H9 (cell line): ENCODE measurements around the gene NSUN6. TPM values are rescaled to one million over a fixed set of nuclear protein-coding genes. Genes with fewer than 3 reads are reported as not detected.

Source experiments
- DNase-seq: peaks from one replicate; pipeline ENCODE4 v3.0.0-alpha.2; 2017
- H2AFZ ChIP-seq: one replicate; pipeline ENCODE4 v1.6.1; 2013; ENCODE audit warnings: mild to moderate bottlenecking, low read length, control low read depth, moderate library complexity
- H2AK5ac ChIP-seq: 2 replicates; pipeline ENCODE4 v1.6.1; 2013; ENCODE audit warnings: low read length, control low read depth, mixed read lengths; ENCODE audit not compliant: insufficient read length
- H2BK120ac ChIP-seq: one replicate; pipeline ENCODE4 v1.6.1; 2013; ENCODE audit warnings: low read depth, mild to moderate bottlenecking, low read length, control low read depth, inconsistent platforms; ENCODE audit not compliant: poor library complexity, severe bottlenecking
- H2BK12ac ChIP-seq: 2 replicates; pipeline ENCODE4 v1.6.1; 2013; ENCODE audit warnings: low read length, control low read depth, mixed read lengths, low read depth; ENCODE audit not compliant: insufficient read length
- H2BK15ac ChIP-seq: 2 replicates; pipeline ENCODE4 v1.6.1; 2013; ENCODE audit warnings: low read depth, low read length, control low read depth
- H2BK20ac ChIP-seq: one replicate; pipeline ENCODE4 v1.6.1; 2013; ENCODE audit warnings: low read depth, mild to moderate bottlenecking, low read length, control low read depth, inconsistent platforms; ENCODE audit not compliant: poor library complexity, severe bottlenecking
- H2BK5ac ChIP-seq: 2 replicates; pipeline ENCODE4 v1.6.1; 2013; ENCODE audit warnings: low read length, control low read depth, mixed read lengths; ENCODE audit not compliant: insufficient read length
- H3K14ac ChIP-seq: 2 replicates; pipeline ENCODE4 v1.6.1; 2013; ENCODE audit warnings: low read length, control low read depth; ENCODE audit not compliant: insufficient read depth
- H3K18ac ChIP-seq: 2 replicates; pipeline ENCODE4 v1.6.1; 2013; ENCODE audit warnings: low read depth, mild to moderate bottlenecking, mixed read lengths, low read length, control low read depth; ENCODE audit not compliant: insufficient read length
- H3K23ac ChIP-seq: 2 replicates; pipeline ENCODE4 v1.6.1; 2013; ENCODE audit warnings: low read length, control low read depth, mixed read lengths, low read depth; ENCODE audit not compliant: insufficient read length
- H3K23me2 ChIP-seq: 2 replicates; pipeline ENCODE4 v1.6.1; 2013; ENCODE audit warnings: low read depth, mild to moderate bottlenecking, mixed read lengths, low read length, control low read depth; ENCODE audit not compliant: insufficient read length, poor library complexity, severe bottlenecking
- H3K27ac ChIP-seq: 2 replicates; pipeline ENCODE4 v1.5.1; 2013; ENCODE audit warnings: low read length, control low read depth, mixed read lengths, low read depth; ENCODE audit not compliant: insufficient read length
- H3K27me3 ChIP-seq: 2 replicates; pipeline ENCODE4 v1.6.1; 2013; ENCODE audit warnings: low read length, control low read depth, inconsistent platforms; ENCODE audit not compliant: insufficient read depth
- H3K4ac ChIP-seq: 2 replicates; pipeline ENCODE4 v1.6.1; 2013; ENCODE audit warnings: low read depth, mild to moderate bottlenecking, control low read depth, inconsistent platforms, low read length, moderate library complexity
- H3K4me1 ChIP-seq: 2 replicates; pipeline ENCODE4 v1.6.1; 2013; ENCODE audit warnings: low read length, control low read depth, inconsistent platforms; ENCODE audit not compliant: insufficient read depth
- H3K4me2 ChIP-seq: 2 replicates; pipeline ENCODE4 v1.6.1; 2013; ENCODE audit warnings: low read length, control low read depth, mixed read lengths; ENCODE audit not compliant: insufficient read length, insufficient read depth
- H3K56ac ChIP-seq: 2 replicates; pipeline ENCODE4 v1.6.1; 2013; ENCODE audit warnings: low read depth, mild to moderate bottlenecking, mixed read lengths, low read length, control low read depth; ENCODE audit not compliant: insufficient read length
- H3K79me1 ChIP-seq: 2 replicates; pipeline ENCODE4 v1.6.1; 2013; ENCODE audit warnings: low read depth, mild to moderate bottlenecking, moderate library complexity, low read length, control low read depth, inconsistent platforms; ENCODE audit not compliant: insufficient read depth, poor library complexity, severe bottlenecking
- H3K79me2 ChIP-seq: 2 replicates; pipeline ENCODE4 v1.6.1; 2013; ENCODE audit warnings: low read length, control low read depth, inconsistent platforms; ENCODE audit not compliant: insufficient read depth
- H3K9ac ChIP-seq: 2 replicates; pipeline ENCODE4 v1.6.1; 2013; ENCODE audit warnings: low read length, control low read depth, mixed read lengths; ENCODE audit not compliant: insufficient read length; ENCODE audit errors: extremely low read depth
- H3K9me3 ChIP-seq: one replicate; pipeline ENCODE4 v1.6.1; 2013; ENCODE audit warnings: low read depth, low read length, inconsistent platforms; ENCODE audit not compliant: control insufficient read depth
- H3T11ph ChIP-seq: one replicate; pipeline ENCODE4 v1.6.1; 2013; ENCODE audit warnings: mild to moderate bottlenecking, low read length, control low read depth, inconsistent platforms
- H4K20me1 ChIP-seq: one replicate; pipeline ENCODE4 v1.6.1; 2013; ENCODE audit not compliant: control insufficient read depth, insufficient read length, insufficient read depth
- H4K5ac ChIP-seq: 2 replicates; pipeline ENCODE4 v1.6.1; 2013; ENCODE audit warnings: low read depth, mild to moderate bottlenecking, mixed read lengths, low read length, control low read depth; ENCODE audit not compliant: insufficient read length
- H4K8ac ChIP-seq: replicated peaks from 2 replicates; pipeline ENCODE4 v1.6.1; 2013; ENCODE audit warnings: low read length, control low read depth, mixed read lengths, low read depth; ENCODE audit not compliant: insufficient read length
- H4K91ac ChIP-seq: 2 replicates; pipeline ENCODE4 v1.6.1; 2013; ENCODE audit warnings: low read depth, mild to moderate bottlenecking, moderate library complexity, mixed read lengths, low read length, control low read depth; ENCODE audit not compliant: insufficient read length
- H3K27ac Mint-ChIP-seq, 3 experiments: 2 replicates in 2 of 3; 3 replicates in 1 of 3; pipeline ENCODE4 v1.8.0; 2020 to 2021; ENCODE audit warnings: mixed read lengths in 3 of 3, mild to moderate bottlenecking in 1 of 3, moderate library complexity in 1 of 3
- H3K27me3 Mint-ChIP-seq: 2 replicates; pipeline ENCODE4 v1.8.0; 2021; ENCODE audit warnings: low read depth, mild to moderate bottlenecking, moderate library complexity, mixed read lengths
- H3K36me3 Mint-ChIP-seq, 3 experiments: 2 replicates in 2 of 3; 3 replicates in 1 of 3; pipeline ENCODE4 v1.8.0; 2020 to 2021; ENCODE audit warnings: low read depth in 3 of 3, mixed read lengths in 3 of 3; ENCODE audit not compliant: insufficient read depth in 1 of 3
- H3K4me1 Mint-ChIP-seq, 2 experiments: 2 replicates each; pipeline ENCODE4 v1.8.0; 2020; ENCODE audit warnings: mixed read lengths in 2 of 2
- H3K4me3 Mint-ChIP-seq, 2 experiments: 2 replicates in 1 of 2; 3 replicates in 1 of 2; pipeline ENCODE4 v1.8.0; 2020 to 2021; ENCODE audit warnings: mild to moderate bottlenecking in 2 of 2, mixed read lengths in 2 of 2, moderate library complexity in 1 of 2
- H3K9me3 Mint-ChIP-seq, 2 experiments: 2 replicates in 1 of 2; 3 replicates in 1 of 2; pipeline ENCODE4 v1.8.0; 2020; ENCODE audit warnings: mild to moderate bottlenecking in 2 of 2, mixed read lengths in 2 of 2, moderate library complexity in 1 of 2
- CTCF ChIP-seq: fragments of 200-600 bp; sonication (generic); conservative IDR thresholded peaks from 3 replicates; pipeline ENCODE4 v1.8.0; 2021; ENCODE audit warnings: antibody characterized with exemption, mild to moderate bottlenecking
- WGBS: extraction: QIAGEN DNeasy Blood & Tissue Kit; methylation state at CpG from one replicate; pipeline ENCODE4 v1.1.7; 2013; ENCODE audit warnings: missing lambda C conversion rate, low lambda C conversion rate, mixed read lengths; ENCODE audit not compliant: insufficient read length; ENCODE audit errors: extremely low coverage; 5-methylcytosine and 5-hydroxymethylcytosine counted together
- total RNA-seq: library from RNA; stranded (reverse); gene quantifications from 2 replicates; pipeline ENCODE4 v1.2.1, GENCODE V29; 2021

Gene NSUN6
- total RNA-seq, 1 experiment from 2014 or later: 11.9 TPM

GRCh38 chr10:18557960-18558359, 93.4 kb downstream of the NSUN6 start:
- no peak overlapping the region for H2BK5ac ChIP-seq
- Mint-ChIP-seq H3K9me3 (no peaks in the 10 kb centered on the region), H3K27ac (no peak overlapping the region), H3K4me3 (no peak overlapping the region), H3K4me1 (no peaks in the 10 kb centered on the region), H3K36me3 (no peaks in the 10 kb centered on the region), H3K27me3 (no peaks in the 10 kb centered on the region)
- no peaks in the 10 kb centered on the region for H4K20me1 ChIP-seq
- H3K56ac ChIP-seq: no peak overlapping the region
- 100% methylated on average over 1 of the region's 1 CpG for WGBS
- H3K9me3 ChIP-seq: peaks cover 97% of the 10 kb centered on the region
- no peak overlapping the region for H4K5ac ChIP-seq
- H3K14ac ChIP-seq: no peak overlapping the region
- no peak overlapping the region for H3T11ph ChIP-seq
- no peak overlapping the region for H2BK20ac ChIP-seq
- H2BK120ac ChIP-seq: no peak overlapping the region
- no peak overlapping the region for H3K4ac ChIP-seq
- no peak overlapping the region for H3K9ac ChIP-seq
- no peak overlapping the region for H3K4me2 ChIP-seq
- H3K23ac ChIP-seq: no peak overlapping the region
- H3K18ac ChIP-seq: no peak overlapping the region
- H3K79me1 ChIP-seq: no peaks in the 10 kb centered on the region
- no peaks in the 10 kb centered on the region for H3K27me3 ChIP-seq
- no peak overlapping the region for H2AK5ac ChIP-seq
- H3K4me1 ChIP-seq: no peaks in the 10 kb centered on the region
- H2AFZ ChIP-seq: no peak overlapping the region
- TF ChIP-seq CTCF: no peak
- H4K91ac ChIP-seq: no peak overlapping the region
- no peak for DNase-seq
- no peak overlapping the region for H2BK12ac ChIP-seq
- H4K8ac ChIP-seq: no peak overlapping the region
- H2BK15ac ChIP-seq: no peak overlapping the region
- no peaks in the 10 kb centered on the region for H3K23me2 ChIP-seq
- H3K27ac ChIP-seq: no peak overlapping the region
- H3K79me2 ChIP-seq: no peaks in the 10 kb centered on the region
